Measurements from ENCODE around the gene CRADD.

DNA sequence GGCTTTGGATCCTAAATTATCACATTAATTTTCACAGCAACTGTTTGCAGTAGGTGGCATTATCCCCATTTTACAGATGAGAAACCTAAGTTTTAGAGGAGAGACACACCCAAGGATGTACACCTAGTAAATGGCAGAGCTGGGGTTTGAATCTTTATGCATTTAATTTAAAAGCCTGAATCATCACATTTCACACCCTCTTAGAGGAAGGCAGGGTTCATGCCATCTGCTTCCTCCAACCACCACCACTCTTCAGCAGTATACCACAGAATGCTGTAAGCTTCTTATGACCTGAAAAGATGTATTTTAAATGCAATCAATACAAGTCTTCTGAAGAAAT is 90.3 kb downstream of the CRADD start:
- no peak for TF ChIP-seq POLR2A (IDR thresholded peaks at IDR 0.05)
- TF ChIP-seq, protein P1, sequence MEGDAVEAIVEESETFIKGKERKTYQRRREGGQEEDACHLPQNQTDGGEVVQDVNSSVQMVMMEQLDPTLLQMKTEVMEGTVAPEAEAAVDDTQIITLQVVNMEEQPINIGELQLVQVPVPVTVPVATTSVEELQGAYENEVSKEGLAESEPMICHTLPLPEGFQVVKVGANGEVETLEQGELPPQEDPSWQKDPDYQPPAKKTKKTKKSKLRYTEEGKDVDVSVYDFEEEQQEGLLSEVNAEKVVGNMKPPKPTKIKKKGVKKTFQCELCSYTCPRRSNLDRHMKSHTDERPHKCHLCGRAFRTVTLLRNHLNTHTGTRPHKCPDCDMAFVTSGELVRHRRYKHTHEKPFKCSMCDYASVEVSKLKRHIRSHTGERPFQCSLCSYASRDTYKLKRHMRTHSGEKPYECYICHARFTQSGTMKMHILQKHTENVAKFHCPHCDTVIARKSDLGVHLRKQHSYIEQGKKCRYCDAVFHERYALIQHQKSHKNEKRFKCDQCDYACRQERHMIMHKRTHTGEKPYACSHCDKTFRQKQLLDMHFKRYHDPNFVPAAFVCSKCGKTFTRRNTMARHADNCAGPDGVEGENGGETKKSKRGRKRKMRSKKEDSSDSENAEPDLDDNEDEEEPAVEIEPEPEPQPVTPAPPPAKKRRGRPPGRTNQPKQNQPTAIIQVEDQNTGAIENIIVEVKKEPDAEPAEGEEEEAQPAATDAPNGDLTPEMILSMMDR (IDR thresholded peaks at IDR 0.05): no peak
